GM21717 (cell line): ENCODE measurements around the gene CDK1.

Source experiments
- ATAC-seq: cut with Tn5 transposase; IDR thresholded peaks from one replicate; pipeline ENCODE4 v1.9.1; 2021; ENCODE audit warnings: mild to moderate bottlenecking, moderate library complexity; ENCODE audit not compliant: unreplicated experiment

CDK1 gene

GRCh38 chr10:60778214-60778970 lies at the start of gene CDK1:
CDK1 (plus strand) TSS chr10:60778478; CDS start chr10:60780166, 1,688 bp downstream.
- ATAC-seq = peak; percentile 97

DNA sequence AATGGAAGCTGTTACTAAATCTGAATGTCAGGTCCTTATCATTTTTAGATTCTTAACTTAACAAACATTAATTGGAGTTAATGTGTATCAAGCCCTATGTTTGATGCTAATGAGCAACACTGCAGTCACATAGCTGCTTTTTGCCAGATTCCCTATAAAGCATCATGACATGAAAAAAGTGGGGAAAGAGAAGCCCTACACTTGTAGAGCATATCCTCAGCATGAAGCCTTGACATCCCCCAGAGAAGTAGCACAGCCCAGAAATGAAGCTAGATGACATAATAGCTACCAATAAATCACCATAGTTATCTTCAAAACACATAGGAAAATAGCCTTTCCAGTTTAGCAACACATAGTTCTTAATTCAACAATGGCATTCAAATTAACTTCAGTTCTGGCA lies 49.2 kb upstream of the CDK1 start:
- ATAC-seq = no peak

DNA sequence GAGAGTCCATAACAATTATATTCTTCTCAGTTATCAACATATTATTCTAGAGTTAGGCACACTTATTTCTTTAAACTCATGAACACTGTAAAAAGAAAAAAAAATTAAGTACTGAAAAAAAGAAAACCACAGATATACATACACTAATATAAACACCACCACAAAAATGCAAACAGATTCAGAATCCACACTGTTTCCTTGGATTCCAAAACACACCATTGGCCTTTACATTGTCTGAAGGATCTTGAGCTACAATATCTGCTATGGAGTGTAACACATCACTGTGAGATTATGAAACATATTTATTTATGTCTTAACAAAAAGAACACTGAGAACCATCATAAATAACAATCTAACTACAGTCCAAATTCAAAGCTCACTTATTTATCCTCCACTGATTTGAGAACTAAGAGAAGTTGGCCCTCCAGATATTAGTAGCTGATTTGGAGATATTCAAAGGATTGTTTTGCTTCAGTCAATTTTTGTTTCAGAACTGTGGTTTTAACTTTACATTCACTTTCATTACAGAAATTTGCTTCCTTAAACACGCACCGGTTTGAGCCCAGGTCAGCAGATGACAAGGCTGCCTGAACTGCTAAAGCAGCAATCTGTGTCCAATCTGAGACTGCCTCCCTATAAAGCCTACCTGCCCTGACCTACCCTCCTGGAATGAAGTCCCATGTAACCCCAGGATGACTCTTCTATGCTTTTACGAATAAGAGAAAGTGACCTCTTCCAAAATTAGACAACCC lies 47.0 kb upstream of the CDK1 start:
- ATAC-seq = peak; percentile 84

- ATAC-seq = peak; percentile 36
Measured at GRCh38 chr10:60732198-60732806, 46.0 kb upstream of the CDK1 start.

GRCh38 chr10:60732807-60733516 lies 45.3 kb upstream of the CDK1 start:
- peak; percentile 48 for ATAC-seq

DNA sequence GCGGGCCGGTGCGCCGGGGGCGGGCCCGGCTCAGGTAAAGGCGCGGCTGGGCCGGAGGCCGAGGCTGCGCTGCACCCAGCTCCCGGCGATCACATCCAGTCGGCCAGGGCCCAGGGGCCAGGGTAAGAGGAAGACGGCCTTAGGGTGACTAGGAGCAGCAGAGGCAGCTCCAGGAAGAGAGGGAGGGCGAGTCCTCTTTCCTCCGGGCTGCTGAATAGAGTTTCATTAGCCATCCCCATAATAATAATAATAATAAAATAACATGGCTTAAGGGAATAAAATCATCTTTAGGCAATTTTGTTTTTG lies 44.8 kb upstream of the CDK1 start:
- ATAC-seq = no peak

- ATAC-seq = no peak
Measured at GRCh38 chr10:60733826-60734225, 44.5 kb upstream of the CDK1 start.

GRCh38 chr10:60734226-60734625 lies 44.1 kb upstream of the CDK1 start:
- ATAC-seq = no peak

GRCh38 chr10:60735244-60735643 lies 43.0 kb upstream of the CDK1 start:
- ATAC-seq = no peak

GRCh38 chr10:60737242-60737641 lies 41.0 kb upstream of the CDK1 start:
- no peak for ATAC-seq

- no peak for ATAC-seq
Measured at GRCh38 chr10:60739558-60739957, 38.7 kb upstream of the CDK1 start.

- no peak for ATAC-seq
Measured at GRCh38 chr10:60742512-60742911, 35.8 kb upstream of the CDK1 start.

DNA sequence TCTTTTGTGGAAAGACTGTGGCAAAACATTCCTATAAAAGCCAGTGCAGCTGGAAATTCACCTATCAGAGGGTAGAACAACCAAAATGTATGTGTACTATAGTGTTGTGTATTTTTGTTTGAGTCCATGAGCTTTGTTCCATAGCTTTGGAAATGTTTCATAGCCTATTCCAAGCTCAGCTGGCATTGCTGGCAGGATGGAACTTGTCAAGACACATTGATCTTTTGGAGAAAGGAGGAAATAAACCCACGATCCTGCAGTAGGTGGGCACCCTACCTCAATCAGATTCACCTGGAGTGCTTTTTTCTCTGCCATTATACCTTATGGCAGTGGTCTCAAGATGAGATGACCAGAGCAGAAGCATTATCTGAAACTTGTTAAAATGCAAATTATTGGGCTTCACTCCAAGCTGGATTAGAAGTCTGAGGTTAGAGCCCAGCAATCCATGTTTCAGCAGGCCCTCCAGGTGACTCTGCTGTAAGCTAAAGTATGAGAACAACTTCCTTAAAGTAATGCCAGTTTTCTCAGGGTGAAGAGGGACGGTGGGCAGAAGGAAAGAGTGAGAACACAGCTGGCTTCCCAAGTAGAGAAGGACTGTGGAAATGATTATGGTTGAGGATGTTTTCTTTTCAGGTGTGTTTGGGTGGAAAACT lies 30.3 kb upstream of the CDK1 start:
- no peak for ATAC-seq

GRCh38 chr10:60753152-60753551 lies 25.1 kb upstream of the CDK1 start:
- no peak for ATAC-seq

DNA sequence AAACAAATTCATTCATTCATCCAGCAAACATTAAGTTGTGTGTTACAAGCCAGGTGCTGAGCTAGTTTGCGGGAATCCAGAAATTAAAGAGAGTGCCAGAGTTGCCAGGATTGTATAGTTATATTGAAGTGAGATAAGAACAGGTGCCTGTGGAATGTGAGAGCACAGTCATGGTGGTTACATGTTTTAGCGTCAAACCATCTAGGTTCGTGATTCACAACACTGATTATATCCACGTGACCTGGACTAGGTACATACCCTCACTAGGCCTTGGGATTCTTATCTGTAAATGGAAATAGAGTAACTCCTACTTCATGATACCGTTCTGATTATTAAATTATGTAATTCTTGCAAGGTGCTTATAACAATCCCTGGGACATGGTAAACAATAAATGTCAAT lies 24.5 kb upstream of the CDK1 start:
- ATAC-seq = no peak

DNA sequence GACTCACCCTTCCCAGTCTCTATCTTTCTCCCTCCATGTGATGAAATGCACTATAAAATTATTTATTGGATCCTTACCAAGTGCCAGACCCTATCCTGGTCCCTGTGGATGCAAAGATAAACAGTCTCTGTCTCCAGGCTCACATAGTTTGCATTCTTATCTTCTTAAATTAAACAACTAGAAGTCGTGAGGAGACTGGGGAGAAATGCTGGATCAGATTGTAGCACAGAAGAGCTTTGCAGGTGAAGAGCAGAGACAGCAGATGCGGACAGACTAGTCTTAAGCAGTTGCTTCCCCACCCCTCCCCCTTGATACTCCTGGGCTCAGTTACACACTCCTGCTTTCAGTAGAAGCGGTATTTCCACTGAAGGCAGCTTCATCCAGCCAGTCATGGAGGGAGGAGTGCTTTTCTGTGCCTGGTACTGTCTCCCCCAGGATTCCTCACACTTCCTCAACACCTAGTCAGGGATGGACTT lies 20.8 kb upstream of the CDK1 start:
- ATAC-seq = no peak

- ATAC-seq = no peak
Measured at GRCh38 chr10:60759181-60759580, 19.1 kb upstream of the CDK1 start.

GRCh38 chr10:60760711-60761210 lies 17.5 kb upstream of the CDK1 start:
- no peak for ATAC-seq

GRCh38 chr10:60762554-60762953 lies 15.7 kb upstream of the CDK1 start:
- no peak for ATAC-seq

DNA sequence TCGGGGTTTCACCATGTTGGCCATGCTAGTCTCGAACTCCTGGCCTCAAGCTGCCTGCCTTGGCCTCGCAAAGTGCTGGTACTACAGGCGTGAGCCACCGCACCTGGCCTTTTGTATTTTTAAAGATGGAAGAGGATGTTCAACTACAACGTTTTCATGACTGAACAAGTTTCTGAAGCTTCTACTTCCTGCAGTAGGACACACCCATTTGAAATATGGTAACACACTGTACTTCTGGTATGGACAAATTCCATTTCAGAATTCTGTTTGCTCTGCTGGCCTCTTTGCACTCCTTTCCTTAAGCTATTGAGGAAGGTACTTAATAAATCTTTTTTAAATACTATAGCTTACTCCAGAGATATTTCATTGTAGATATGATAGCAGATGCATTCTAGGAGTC lies 10.9 kb upstream of the CDK1 start:
- no peak for ATAC-seq

DNA sequence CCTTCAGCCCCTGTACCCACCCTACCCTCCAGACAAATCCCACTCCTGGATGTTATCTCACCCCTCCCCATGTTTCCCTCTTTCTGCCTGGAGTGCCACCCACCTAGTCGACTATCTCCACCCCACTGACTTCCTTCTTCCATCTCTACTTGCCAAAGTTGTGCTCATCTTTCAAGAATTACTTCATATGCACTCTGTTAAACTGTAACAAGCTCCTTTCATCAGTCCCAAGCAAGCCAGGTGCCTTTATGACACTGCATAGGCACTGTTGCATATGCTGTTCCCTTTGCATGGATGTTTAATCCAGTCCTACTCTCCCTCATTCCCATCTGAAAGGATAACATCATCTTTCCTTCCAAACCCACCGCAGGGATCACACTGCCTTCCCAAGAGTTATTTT lies 8.9 kb upstream of the CDK1 start:
- no peak for ATAC-seq
